Mesodermal cell (in vitro differentiated cells): ENCODE data around the gene CFAP410. TPM values are rescaled to one million over a fixed set of nuclear protein-coding genes. Genes with fewer than 3 reads are reported as not detected.

ENCODE experiments used
- H3K27ac ChIP-seq: 2 replicates; pipeline ENCODE4 v1.7.0; 2013; ENCODE audit warnings: mild to moderate bottlenecking, low read depth, low read length, moderate library complexity; ENCODE audit not compliant: severe bottlenecking
- H3K36me3 ChIP-seq: 2 replicates; pipeline ENCODE4 v1.7.1; 2013; ENCODE audit warnings: mild to moderate bottlenecking, low read length, moderate library complexity; ENCODE audit not compliant: control insufficient read depth, insufficient read depth
- H3K4me1 ChIP-seq: one replicate; pipeline ENCODE4 v1.7.1; 2013; ENCODE audit warnings: mild to moderate bottlenecking, low read length; ENCODE audit not compliant: insufficient read depth, control insufficient read depth, poor library complexity, severe bottlenecking
- H3K4me3 ChIP-seq: 2 replicates; pipeline ENCODE4 v1.7.0; 2013; ENCODE audit warnings: low read length, control low read depth, mild to moderate bottlenecking; ENCODE audit not compliant: insufficient read depth, poor library complexity, severe bottlenecking; ENCODE audit errors: extremely low read depth
- H3K9me3 ChIP-seq: 2 replicates; pipeline ENCODE4 v1.7.1; 2013; ENCODE audit warnings: mild to moderate bottlenecking, low read length, moderate library complexity; ENCODE audit not compliant: control insufficient read depth
- WGBS, 2 experiments: methylation state at CpG; one replicate each; pipeline ENCODE4 v1.1.5; 2013; ENCODE audit warnings: missing lambda C conversion rate in 2 of 2; ENCODE audit not compliant: insufficient coverage in 2 of 2; 5-methylcytosine and 5-hydroxymethylcytosine counted together
- polyA plus RNA-seq, 2 experiments: library from polyadenylated mRNA; stranded (reverse); fragments of 50-300 nt; gene quantifications; one replicate each; pipeline ENCODE4 v1.2.3, GENCODE V29; 2013

CFAP410 gene
- polyA plus RNA-seq (2013, experiment 1 of 2), result 15.3 TPM
- 10.8 TPM for polyA plus RNA-seq (2013, experiment 2 of 2)

GRCh38 chr21:44338971-44339910, at the start of gene CFAP410:
Gene CFAP410 (minus strand): TSS chr21:44339390. CDS start chr21:44339194, 196 bp downstream.
- peak within 1 kb of the TSS; percentile 100 for H3K27ac ChIP-seq
- no peaks in the 10 kb centered on the region for H3K9me3 ChIP-seq
- peaks cover 12% of the 10 kb centered on the region for H3K36me3 ChIP-seq
- H3K4me3 ChIP-seq, result peak within 1 kb of the TSS; percentile 74
- WGBS, 2 experiments, result 2 to 4% methylated on average over 40 to 64 of the region's 90 CpGs
- H3K4me1 ChIP-seq, result peaks cover 14% of the 10 kb centered on the region

GRCh38 chr21:44384968-44385367, 45.8 kb upstream of the CFAP410 start:
- Histone ChIP-seq H3K4me1 (no peaks in the 10 kb centered on the region), H3K9me3 (peaks cover 24% of the 10 kb centered on the region), H3K27ac (no peak overlapping the region), H3K36me3 (no peaks in the 10 kb centered on the region), H3K4me3 (no peak overlapping the region)
- 83% methylated on average over 1 of the region's 2 CpGs; no CpG with 5 or more reads in 1 of the 2 experiments for WGBS, 2 experiments

GRCh38 chr21:44383216-44383615, 44.0 kb upstream of the CFAP410 start:
- Histone ChIP-seq H3K4me1 (no peaks in the 10 kb centered on the region), H3K9me3 (peaks cover 24% of the 10 kb centered on the region), H3K27ac (no peak overlapping the region), H3K4me3 (no peak overlapping the region), H3K36me3 (no peaks in the 10 kb centered on the region)
- whole genome bisulfite sequencing, 2 experiments, result 60 to 100% methylated on average over 1 to 3 of the region's 4 CpGs

GRCh38 chr21:44382536-44382935, 43.3 kb upstream of the CFAP410 start:
- H3K27ac ChIP-seq, result no peak overlapping the region
- 77 to 88% methylated on average over 8 to 9 of the region's 9 CpGs for WGBS, 2 experiments
- peaks cover 24% of the 10 kb centered on the region for H3K9me3 ChIP-seq
- no peak overlapping the region for H3K4me3 ChIP-seq
- H3K36me3 ChIP-seq, result no peaks in the 10 kb centered on the region
- no peaks in the 10 kb centered on the region for H3K4me1 ChIP-seq

- H3K4me1 ChIP-seq, result no peaks in the 10 kb centered on the region
- no peak overlapping the region for H3K27ac ChIP-seq
- H3K36me3 ChIP-seq, result no peaks in the 10 kb centered on the region
- peaks cover 20% of the 10 kb centered on the region for H3K9me3 ChIP-seq
- H3K4me3 ChIP-seq, result no peak overlapping the region
These were observed 42.7 kb upstream of the CFAP410 start for GRCh38 chr21:44381874-44382273.

- Histone ChIP-seq H3K27ac (no peak overlapping the region), H3K4me3 (no peak overlapping the region), H3K36me3 (no peaks in the 10 kb centered on the region), H3K9me3 (peaks cover 12% of the 10 kb centered on the region), H3K4me1 (no peaks in the 10 kb centered on the region)
- 88 to 91% methylated on average over 7 to 10 of the region's 10 CpGs for WGBS, 2 experiments
These were observed 41.7 kb upstream of the CFAP410 start for GRCh38 chr21:44380876-44381275.

- Histone ChIP-seq H3K4me3 (no peak overlapping the region), H3K36me3 (no peaks in the 10 kb centered on the region), H3K4me1 (no peaks in the 10 kb centered on the region), H3K9me3 (peaks cover 8% of the 10 kb centered on the region), H3K27ac (no peak overlapping the region)
- WGBS, 2 experiments, result 71 to 72% methylated on average over 23 to 28 of the region's 31 CpGs
These were observed 41.0 kb upstream of the CFAP410 start for GRCh38 chr21:44379991-44380865.

GRCh38 chr21:44379515-44379848, 40.3 kb upstream of the CFAP410 start:
- Histone ChIP-seq H3K4me1 (no peaks in the 10 kb centered on the region), H3K9me3 (peaks cover 4% of the 10 kb centered on the region), H3K36me3 (no peaks in the 10 kb centered on the region), H3K4me3 (no peak overlapping the region), H3K27ac (no peak overlapping the region)
- WGBS, 2 experiments, result 86 to 98% methylated on average over 5 of the region's 5 CpGs

- no peak overlapping the region for H3K27ac ChIP-seq
- WGBS, 2 experiments, result 91 to 95% methylated on average over 28 to 32 of the region's 34 CpGs
- no peaks in the 10 kb centered on the region for H3K4me1 ChIP-seq
- no peaks in the 10 kb centered on the region for H3K9me3 ChIP-seq
- no peak overlapping the region for H3K4me3 ChIP-seq
- no peaks in the 10 kb centered on the region for H3K36me3 ChIP-seq
These were observed 39.7 kb upstream of the CFAP410 start for GRCh38 chr21:44378646-44379514.
